ENCODE results near the gene FUZ.

Gene FUZ

GRCh38 chr19:49812997-49813861 is at the start of gene FUZ:
Gene FUZ, minus strand, starts transcription at chr19:49813292. Its CDS starts 186 bp downstream, at chr19:49813106.
- DNase-seq, result peak; percentile 94

DNA sequence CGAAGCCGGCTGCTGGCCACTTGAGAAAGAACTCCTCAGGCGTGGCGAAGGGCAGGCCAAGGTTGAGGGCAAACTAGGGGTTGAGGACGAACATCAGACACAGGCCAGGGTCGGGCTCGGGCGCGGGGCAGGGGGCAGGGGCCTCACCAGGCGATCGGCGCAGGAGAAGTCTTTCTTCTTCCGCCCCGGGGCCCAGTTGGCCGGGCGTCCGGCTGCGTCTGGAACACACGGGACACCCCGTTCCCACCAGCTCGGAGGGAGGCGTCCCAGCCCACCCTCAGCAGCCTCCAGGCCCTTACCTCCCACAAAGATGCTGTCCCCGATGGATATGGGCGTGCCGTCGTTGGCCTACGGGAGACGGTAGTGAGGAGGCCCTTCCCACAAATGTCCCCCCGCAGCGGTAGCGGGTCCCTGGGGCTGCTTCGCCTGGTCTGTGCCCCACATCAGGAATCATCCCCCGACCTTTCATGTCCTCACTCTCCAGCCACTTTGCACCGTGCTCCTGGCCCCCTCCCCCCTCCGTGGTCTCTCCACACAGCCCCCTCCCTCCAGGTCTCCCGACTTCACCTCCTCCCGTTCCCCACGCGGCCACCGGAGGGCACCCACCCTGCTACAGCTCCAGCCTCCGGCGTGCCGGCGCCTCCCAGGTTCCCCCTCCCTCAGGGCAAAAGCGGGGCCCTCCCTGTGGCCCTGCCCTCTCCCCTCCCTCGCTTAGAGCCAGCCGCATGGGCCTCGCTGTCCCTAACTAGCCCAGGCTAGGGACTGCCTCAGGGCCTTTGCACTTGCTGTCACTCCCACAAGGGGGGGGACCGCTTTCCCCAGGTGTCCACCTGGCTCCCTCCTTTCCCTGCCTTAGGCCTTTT is 49.5 kb upstream of the FUZ start:
- DNase-seq, result no peak

GRCh38 chr19:49861541-49862378 is 48.7 kb upstream of the FUZ start:
- DNase-seq, result no peak

- DNase-seq, result no peak
Measured at GRCh38 chr19:49861107-49861506, 48.0 kb upstream of the FUZ start.

DNA sequence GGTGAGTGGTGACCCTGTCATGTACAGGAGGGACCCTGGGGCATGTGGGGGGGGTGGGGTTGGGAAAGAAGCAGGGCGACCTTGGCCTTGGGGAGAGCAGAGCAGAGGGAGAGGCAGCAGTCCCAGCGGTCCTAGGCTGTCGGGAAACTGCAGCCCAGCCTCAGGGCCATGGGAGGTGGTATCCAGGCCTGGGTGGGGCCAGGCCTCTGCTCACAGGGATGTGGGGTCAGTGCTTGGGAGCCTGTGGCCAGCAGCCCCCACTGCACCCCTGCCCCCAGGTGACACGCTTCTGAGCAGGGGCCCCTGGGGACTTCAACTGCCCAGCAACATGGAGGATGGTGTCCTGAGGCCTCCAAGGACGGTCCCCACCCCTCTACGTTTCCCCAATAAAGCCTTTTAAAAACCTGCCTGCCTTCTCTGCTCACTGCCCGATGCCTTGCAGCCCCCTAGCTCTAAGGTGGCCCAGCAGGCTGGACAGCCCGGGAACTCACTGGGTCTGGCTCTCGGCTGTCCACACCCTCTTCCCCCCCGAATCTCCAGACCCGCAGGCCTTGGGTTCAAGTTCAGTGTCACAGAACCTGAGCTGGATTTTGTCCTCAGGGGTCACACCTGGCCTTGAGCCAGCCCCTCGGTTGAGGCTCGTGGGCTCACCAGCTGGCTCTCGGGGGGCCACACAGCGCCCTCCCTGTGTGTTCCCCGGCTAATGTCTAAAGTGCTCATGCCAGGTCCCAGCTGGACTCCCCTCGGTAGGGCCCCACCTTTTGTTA is 47.4 kb upstream of the FUZ start:
- DNase-seq, result no peak

- DNase-seq, result no peak
Measured at GRCh38 chr19:49859682-49860335, 46.7 kb upstream of the FUZ start.

DNA sequence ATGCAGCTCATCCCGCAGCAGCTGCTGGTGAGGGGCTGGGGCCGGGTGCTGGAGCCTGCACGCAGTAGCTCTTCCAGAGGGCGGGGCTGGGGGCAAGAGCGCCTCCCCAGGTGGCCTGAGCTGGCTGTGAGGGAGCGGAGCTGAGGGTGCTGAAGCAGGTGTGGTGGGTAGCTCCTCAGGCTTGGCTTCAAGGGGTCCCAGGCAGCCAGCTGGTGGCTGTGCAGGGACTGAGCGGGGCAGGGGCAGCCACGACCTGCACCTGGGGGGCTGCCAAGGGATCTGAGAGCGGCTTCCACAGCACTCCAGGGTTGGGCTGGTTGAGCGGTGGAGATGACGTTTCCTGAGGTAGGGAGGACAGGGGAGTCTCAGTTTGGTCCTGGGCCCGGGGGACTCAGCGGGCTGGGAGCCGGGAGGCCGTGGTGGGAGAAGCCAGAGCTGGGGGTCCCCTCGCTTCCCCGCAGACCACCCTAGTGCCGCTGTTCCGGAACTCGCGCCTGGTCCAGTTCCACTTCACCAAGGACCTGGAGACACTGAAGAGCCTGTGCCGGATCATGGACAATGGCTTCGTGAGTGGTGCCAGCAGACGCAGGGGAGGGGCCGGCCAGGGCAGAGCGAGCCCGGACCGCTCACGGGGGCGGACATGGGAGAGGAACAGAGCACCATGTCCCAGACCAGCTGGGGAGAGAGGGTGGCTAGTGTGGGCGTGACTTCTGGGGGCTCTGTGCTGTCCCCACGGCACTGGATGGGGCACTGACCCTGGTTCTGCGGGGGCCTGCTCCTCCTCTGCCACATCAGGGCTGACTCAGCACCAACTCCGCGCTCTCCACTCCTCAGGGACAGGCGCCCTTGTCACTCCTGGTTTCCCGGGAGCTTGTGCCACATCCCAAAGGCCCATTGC is 45.2 kb upstream of the FUZ start:
- DNase-seq, result no peak

GRCh38 chr19:49857838-49858087 is 44.7 kb upstream of the FUZ start:
- DNase-seq, result no peak

DNA sequence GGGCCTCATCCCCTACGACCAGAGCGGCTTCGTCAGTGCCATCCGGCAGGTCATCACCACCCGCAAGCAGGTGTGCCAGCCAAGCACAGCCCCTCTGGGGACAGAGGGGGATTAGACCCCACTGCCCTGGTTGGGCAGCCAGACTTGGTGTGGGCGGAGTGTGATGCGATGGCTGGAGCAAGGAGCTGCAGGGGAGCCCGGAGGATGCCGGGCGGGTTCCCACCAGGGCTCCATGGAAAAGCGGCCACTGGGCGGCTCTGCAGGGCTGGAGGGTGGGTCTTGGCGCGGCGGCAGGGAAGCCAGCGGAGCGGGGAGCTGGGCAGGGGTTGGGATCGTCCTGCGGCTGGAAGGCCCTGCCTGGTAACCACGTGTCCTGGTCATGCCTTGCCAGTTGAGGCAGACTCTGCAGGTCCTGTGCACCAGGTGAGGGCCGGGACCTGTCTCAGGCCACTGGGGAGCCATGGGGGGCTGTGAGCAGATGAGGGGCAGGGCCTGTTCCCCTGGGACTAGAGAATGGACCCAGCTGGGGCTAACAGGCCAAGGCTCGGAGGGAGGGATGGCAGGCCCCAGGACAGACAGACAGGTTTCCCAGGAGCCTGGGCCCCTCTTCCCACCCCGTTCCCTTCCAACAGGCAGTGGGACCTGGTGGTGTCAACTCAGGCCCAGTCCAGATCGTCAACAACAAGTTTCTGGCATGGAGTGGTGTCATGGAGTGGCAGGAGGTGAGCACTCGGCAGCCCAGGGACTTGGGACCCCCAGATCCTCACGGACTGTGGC is 44.2 kb upstream of the FUZ start:
- no peak for DNase-seq

DNA sequence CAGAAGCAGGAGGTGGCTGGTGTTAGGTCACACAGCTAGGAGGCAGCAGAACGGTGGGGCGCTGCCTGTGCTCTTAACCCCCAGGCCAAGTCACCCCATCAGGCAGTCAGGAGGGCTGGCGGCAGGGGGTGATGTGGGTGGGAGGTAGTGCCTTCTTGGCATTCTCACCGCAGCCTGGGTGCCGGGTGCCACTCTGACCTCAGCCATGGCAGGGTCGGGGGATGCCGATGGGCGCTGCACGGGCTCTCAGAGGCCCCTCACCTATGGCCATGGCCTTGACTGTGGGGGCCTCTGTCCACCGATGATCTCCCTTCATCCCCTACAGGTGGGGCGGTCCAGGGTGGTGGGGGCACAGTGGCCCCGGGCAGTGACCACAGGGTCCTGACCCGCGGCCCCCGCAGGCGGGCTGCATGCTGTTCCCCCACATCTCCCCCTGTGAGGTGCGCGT is 43.5 kb upstream of the FUZ start:
- DNase-seq, result no peak

GRCh38 chr19:49855676-49856573 is 42.8 kb upstream of the FUZ start:
- no peak for DNase-seq

- DNase-seq, result no peak
Measured at GRCh38 chr19:49855277-49855675, 42.2 kb upstream of the FUZ start.

DNA sequence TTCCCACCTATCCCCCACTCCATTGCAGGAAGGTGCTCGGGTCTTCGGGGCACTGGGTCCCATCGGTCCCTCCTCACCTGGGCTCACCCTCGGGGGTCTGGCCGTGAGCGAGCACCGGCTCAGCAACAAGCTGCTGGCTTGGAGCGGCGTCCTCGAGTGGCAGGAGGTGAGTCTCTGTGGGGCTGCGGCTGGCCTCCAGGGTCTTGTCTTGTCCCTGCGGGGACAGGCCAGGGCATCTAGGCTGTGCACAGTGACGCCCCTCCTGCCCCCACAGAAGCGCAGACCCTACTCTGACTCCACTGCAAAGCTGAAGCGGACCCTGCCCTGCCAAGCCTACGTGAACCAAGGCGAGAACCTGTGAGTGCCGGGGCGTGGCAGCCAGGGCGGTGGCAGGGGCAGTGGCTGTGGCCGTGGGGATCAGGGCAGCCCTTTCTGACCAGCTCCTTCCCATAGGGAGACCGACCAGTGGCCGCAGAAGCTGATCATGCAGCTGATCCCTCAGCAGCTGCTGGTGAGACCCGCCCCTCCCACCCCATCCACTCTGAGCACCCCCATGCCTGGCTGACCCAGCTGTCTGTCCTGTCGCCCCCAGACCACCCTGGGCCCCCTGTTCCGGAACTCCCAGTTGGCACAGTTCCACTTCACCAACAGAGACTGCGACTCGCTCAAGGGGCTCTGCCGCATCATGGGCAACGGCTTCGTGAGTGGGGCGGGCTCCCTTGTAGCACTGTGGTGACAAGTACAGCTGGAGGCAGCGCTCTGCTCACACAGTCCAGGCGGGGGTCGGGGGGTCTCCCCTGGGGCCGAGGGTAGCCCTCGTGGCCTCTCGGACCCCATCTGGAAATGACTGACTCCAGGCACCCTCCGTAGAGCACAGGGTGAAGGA is 41.5 kb upstream of the FUZ start:
- no peak for DNase-seq

GRCh38 chr19:49853852-49854377 is 40.8 kb upstream of the FUZ start:
- no peak for DNase-seq

- no peak for DNase-seq
Measured at GRCh38 chr19:49852631-49853126, 39.6 kb upstream of the FUZ start.

GRCh38 chr19:49851456-49852259 is 38.6 kb upstream of the FUZ start:
- no peak for DNase-seq
